GM20431 (cell line): Measurements from ENCODE around the gene SCAF4.

Experiments used
- in situ Hi-C: fragments of 300-500 bp; cut with MseI, MboI; formaldehyde crosslinking; loops from one replicate; pipeline ENCODE4 v1.15.0; 2020; ENCODE audit warnings: low sequenced_read_pairs; ENCODE audit not compliant: unreplicated experiment

SCAF4 gene

DNA sequence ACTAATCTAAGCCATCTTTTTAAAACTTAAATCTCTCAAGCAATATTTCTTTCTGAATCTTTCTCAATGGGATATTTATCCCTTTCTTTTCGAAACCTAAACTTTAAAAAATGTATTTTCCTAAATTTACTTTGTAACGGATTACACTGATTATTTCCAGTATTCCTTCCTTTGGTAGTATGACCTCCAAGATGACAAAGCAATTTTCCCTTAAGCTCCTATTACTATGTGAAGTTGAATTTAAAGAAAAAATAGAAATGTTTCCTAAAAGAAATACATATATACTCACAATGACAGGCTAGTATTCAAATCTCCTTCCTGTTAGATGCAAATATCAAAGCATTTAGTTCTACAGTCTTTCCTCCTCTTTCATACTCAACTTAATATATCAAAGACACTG, 15.8 kb downstream of the SCAF4 start:
- in situ Hi-C loops, result no loop called here

DNA sequence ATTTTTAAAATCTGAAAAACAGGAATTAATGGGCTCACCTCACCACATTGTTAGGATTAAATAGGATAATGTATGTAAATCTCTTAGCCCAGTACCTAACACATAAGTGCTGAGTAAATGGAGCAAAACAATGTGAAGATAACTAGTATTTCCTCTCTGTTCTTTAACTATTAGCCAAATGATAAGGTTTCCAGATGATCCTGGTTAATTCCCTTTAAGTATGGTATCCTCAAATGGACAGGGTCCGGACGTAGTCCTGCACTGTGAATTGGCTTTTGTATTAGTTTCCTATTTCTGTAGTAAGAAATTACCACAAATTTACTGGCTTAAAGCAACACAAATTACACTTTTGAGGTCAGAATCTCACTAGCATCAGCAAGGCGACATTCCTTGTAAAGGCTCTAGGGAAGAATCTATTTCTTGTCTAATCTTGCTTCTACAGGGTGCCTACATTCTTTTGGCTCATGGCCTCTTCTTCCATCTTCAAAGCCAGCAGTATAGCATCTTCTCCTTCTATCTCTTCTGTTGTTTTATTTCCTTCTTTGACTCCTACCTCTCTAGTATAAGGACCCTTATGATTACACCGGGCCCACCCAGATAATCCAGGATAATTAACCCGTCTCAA, 17.1 kb downstream of the SCAF4 start:
- in situ Hi-C loops, result no loop called here

GRCh38 chr21:31713973-31714740, 17.8 kb downstream of the SCAF4 start:
- in situ Hi-C loops, result no loop called here

DNA sequence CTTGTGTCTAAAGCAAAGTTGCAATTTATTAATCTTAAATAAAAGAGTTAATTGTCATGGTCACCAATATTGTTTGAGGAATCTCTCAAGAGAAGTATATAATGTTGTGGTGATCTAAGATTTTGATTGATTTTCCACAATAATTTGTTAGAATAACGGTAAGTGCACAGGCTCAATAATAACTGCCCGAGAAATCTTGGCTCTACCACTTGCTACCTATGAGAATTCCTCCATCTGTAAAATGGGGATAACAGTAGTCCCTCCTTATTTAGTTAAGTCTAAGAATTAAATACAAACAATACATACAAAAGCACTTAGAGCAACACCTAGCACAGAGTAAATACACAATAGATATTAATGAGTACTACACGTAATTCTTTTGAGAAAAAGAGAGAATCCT, 18.8 kb downstream of the SCAF4 start:
- in situ Hi-C loops, result no loop called here

DNA sequence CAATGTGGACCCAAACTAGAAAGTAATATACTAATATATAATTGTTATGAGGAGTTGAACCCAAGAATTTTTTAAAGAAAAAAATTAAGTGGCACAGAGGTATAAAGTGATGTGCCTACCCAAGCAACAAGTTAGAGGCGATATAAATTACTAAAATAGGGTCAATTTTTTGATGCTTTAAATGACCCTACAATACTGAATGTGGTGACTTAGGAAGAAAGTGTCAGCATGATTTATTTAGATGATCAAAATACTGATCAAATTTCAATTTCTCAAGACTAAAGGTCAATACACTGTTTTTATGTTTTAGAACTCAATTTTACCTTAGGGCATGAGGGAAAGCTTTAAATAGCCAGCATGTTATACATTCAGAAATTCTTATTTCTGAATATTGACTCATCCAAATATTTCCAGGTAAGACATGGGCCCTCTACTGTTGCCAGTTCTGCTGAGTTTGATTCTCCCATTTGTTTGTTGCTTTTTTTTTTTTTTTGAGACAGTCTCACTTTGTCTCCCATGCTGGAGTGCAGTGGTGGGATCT, 20.1 kb downstream of the SCAF4 start:
- in situ Hi-C loops, result no loop called here

DNA sequence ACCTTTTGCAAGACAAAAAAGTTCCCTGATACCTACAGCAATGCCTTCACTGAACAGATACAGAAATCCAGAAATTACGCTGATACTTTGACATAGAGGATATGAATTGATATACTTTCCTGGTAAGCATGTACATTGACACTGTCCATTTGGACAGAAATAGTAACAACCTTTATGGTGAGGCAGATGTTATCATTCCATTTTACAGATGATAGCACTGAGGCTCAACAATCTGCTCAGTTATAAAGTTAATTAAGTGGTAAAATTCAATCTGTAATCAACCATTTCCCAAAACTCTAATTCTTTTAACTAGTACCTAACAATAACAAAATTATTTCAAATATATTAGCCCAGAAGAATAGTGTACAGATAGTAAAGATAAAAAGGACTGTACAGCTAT, 20.6 kb downstream of the SCAF4 start:
- in situ Hi-C loops, result no loop called here

- in situ Hi-C loops, result no loop called here
These were observed 21.3 kb downstream of the SCAF4 start for GRCh38 chr21:31710586-31710985.

DNA sequence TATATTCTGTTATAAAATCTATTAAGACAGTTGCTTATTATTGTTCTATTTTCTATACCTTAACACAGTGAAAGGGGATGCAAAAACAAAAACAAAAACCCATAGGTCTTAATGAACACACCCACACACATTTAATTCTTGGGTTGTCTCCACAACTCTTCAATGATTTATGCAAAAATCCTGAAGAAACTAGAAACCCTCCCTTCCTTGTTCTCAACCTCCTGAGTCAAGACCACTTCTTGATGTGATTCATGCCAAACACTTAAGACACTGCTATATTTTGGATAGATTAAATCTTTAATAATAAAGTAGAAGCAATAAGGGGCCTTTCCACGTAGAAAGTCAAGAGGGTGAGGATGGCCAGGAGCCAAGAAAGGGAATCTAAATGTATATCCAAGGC, 23.4 kb downstream of the SCAF4 start:
- in situ Hi-C loops, result no loop called here

DNA sequence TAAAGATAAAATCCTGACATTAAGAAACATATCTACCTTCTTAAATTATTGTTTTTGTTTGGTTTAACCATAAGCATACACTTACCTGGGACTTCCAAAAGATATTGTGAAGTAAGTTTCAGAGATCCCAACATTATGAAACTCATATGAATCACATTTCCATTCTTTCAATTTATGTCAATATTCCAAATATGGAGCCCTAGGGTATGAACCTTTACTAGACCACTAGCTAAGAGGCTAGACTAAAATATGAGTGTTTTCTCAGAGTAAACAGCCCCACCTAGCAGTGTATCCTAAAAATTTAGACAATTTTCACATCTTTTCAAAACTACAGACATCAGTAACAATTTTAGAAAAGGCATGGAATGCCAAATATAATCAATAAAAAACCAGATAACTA, 24.4 kb downstream of the SCAF4 start:
- in situ Hi-C loops, result no loop called here

GRCh38 chr21:31706562-31706961, 25.4 kb downstream of the SCAF4 start:
- in situ Hi-C loops, result no loop called here

GRCh38 chr21:31700040-31700439, 31.9 kb downstream of the SCAF4 start:
- in situ Hi-C loops, result no loop called here

GRCh38 chr21:31698461-31698860, 33.5 kb downstream of the SCAF4 start:
- in situ Hi-C loops, result no loop called here

DNA sequence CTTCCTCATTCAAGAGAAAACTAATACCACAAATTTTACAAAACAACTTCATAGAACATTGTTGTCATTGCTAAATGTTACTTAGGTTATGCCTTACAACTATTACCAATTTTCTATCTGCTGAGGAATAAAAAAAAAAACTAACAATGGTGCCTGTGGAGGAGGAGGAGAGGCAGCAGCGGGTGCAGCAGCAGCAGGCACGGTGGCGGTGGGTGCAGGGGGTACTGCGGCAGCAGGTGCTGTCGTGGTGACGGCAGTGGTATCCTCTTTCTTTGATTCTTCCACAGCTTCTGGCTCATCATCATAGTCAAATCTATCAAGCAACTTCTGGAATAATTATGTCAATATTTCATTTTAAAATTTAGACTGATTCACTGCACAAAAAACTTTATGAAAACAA, 35.5 kb downstream of the SCAF4 start:
- in situ Hi-C loops, result no loop called here

DNA sequence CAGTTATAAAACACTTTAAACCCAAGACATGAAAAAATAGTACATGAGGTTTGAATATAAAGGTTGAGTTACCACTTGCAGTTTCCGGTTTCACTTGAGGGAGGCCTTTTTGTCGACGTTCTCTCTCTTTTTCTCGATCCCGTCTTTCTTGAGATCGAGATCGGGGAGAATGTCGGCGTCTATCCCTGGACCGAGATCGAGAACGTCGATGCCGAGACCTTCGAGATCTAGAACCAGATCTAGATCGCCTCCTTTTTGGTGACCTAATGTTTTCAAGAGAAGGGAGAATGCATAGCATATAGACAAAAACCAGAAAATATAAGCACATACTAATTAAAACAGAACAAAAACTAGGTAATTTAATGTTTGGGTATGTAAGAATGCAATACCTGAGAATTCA, 38.7 kb downstream of the SCAF4 start:
- in situ Hi-C loops, result no loop called here

GRCh38 chr21:31688603-31689368, 43.1 kb downstream of the SCAF4 start:
- in situ Hi-C loops, result no loop called here

DNA sequence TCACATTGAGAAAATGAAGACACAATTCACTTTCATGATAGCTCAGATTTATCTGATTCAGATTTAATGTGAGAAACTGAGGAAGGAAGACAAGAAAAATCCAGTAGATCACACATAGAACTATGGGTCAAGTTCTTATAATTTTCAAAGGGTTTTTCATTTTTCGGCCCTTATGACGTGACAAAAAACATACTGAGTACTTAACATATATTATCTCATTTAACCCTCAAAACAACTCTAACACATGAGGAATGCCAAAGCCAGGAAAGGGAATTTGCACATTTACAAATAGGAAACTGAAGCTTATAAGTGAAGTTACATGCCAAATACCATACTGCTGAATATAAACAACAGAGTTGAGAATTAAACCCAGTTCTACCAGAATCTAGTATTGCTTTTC, 44.8 kb downstream of the SCAF4 start:
- in situ Hi-C loops, result no loop called here

DNA sequence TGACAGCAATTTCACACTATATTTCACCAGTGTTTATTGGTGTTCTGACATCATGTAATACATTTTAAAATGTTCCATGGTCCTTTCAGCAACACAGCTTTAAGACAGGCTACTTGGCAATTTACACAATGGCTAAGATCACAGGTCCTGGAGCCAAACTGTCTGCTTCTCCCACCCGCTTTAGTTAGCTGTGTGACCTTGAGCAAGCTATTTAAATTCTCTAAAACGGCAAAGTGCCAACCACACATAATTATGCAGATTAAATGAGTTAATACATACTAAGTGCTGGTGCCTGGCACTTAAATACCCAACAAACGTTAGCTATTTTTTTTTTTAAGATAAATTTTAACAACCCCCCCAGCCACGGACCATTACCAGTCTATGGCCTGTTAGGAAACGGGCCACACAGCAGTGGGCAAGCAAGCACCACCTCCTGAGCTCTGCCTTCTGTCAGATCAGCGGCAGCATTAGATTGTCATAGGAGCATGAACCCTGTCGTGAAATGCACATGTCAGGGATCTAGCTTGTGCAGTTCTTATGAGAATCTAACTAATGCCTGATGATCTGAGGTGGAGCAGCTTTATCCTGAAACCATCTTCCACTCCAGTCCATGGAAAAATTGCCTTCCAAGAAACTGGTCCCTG, 45.5 kb downstream of the SCAF4 start:
- in situ Hi-C loops, result no loop called here

DNA sequence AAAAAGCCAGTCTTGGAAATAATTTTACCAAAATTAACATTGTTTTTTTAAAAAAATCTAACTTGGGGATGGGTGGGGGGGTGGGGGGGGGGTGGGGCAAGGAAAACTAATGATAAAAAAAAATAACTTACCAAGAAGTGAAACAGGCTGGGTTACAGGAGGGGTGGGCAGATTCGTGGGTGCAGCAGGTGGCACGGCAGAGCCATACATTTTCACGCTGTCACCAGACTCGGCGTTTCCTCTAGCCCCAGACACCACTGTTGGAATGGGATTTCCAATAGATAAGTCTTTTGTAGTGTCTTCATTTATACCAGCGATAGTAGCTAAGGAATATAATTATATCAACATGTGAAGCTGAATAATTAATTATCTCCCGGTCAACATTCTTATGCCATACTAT, 47.0 kb downstream of the SCAF4 start:
- in situ Hi-C loops, result no loop called here

- in situ Hi-C loops, result no loop called here
These were observed 48.9 kb downstream of the SCAF4 start for GRCh38 chr21:31683029-31683428.

DNA sequence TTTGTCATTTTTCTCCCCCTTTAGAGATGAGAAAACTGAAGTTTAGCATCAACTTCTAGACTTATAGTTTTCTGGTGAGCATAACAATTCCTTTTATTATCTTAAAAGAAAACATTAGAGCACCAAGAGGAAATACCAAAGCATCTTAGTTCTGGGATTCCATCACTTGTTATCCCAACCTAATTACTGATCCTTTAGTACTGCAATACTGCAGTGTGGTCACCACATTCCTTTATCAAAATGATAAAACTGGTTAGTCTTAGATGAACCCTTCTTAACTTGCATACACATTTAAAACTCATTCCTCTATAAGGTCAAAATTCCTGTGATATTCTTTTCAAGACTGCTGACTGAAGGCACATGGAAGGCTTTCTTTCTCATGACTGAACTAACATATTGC, 49.3 kb downstream of the SCAF4 start:
- in situ Hi-C loops, result no loop called here

DNA sequence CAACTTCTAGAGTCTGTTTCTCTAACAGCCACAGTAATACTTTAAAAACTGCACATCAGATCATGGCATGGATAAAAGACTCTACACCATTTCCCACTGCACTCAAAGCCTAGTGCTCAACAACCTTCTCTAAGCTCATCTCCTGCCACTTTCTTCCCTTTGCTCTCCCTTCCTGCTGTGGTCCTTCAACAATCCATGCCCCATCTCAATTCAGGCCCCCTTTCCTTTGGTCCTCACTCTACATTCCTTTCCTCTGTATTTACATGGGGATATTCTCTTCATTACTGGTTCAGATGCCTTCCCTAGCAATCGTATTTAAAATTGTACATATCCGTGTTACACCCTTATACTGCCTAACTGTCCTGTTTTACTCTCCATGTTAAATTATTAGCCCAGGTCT, 53.4 kb downstream of the SCAF4 start:
- in situ Hi-C loops, result no loop called here
